ENCODE results near the gene SARNP. TPM values are rescaled to one million over a fixed set of nuclear protein-coding genes. Genes with fewer than 3 reads are reported as not detected.
"Not testable (repeated sequence)": the region's sequence is repeated elsewhere in the genome, so short reads cannot be mapped to it uniquely, and the experiment has no call there.

The SARNP gene
- total RNA-seq, 2 donors from 2014 or later, result 61.4 to 70.8 TPM

GRCh38 chr12:55843431-55843830 lies 25.9 kb upstream of the SARNP start:
- H3K4me3 ChIP-seq, result no peak overlapping the region

DNA sequence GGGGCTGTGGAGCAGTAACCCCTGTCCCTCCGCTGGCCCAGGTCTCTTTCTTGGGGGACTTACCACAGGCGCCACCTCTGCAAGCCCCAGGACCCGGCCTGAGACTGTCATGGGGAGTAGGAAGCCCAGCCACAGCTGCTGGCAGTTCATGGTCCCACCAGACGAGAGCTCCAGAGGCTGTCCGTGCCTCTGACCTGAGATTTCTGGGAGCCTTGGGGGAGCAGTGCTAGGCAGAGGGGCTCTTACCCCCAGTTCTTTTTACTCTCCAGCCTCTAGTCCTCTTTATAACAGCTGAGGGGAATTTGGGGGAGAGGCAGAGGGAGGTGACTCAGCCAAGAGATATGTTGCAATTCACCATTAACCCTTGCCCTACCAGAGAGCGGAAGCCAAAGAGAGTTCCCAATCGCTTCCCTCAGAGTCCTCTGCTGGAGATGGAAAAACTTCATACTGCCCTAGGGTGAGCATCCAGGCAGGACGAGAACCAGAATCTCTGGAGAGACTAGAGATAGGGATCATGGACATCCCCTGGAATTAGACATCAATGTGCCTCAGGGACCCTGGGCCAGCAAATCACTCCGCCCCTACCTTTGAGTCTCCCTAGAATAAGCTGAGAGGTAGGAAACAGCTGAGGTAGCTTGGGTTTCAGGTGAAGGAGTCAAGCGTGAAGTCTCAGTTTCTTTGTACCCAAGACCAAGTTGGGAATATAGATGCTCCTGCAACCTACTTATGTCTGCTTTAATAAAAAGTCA lies 25.3 kb upstream of the SARNP start, which contains the start of gene MMP19:
Gene MMP19 (minus strand): TSS at position 256 of the 749 bp plus-strand sequence. CDS start 106 bp downstream, at position 150.
- Histone ChIP-seq H3K9me3 (no peaks in the 10 kb centered on the region), H3K4me1 (peaks cover 0 to 21% of the 10 kb centered on the region in 2 donors), H3K27me3 (no peaks in the 10 kb centered on the region), H3K27ac (peak within 1 kb of the TSS; percentile 43 to 51), H3K4me3 (peak within 1 kb of the TSS; percentile 41 to 48), H3K36me3 (no peaks in the 10 kb centered on the region)
- no peak for DNase-seq (ENCODE audit: low spot score)
- TF ChIP-seq, protein P1, sequence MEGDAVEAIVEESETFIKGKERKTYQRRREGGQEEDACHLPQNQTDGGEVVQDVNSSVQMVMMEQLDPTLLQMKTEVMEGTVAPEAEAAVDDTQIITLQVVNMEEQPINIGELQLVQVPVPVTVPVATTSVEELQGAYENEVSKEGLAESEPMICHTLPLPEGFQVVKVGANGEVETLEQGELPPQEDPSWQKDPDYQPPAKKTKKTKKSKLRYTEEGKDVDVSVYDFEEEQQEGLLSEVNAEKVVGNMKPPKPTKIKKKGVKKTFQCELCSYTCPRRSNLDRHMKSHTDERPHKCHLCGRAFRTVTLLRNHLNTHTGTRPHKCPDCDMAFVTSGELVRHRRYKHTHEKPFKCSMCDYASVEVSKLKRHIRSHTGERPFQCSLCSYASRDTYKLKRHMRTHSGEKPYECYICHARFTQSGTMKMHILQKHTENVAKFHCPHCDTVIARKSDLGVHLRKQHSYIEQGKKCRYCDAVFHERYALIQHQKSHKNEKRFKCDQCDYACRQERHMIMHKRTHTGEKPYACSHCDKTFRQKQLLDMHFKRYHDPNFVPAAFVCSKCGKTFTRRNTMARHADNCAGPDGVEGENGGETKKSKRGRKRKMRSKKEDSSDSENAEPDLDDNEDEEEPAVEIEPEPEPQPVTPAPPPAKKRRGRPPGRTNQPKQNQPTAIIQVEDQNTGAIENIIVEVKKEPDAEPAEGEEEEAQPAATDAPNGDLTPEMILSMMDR (IDR thresholded peaks at IDR 0.05), result no peak

More at GRCh38 chr12:55843431-55843830, 25.9 kb upstream of the SARNP start:
- TF ChIP-seq, protein P1 (IDR thresholded peaks at IDR 0.05), result no peak
- Histone ChIP-seq H3K9me3 (no peaks in the 10 kb centered on the region), H3K27me3 (no peaks in the 10 kb centered on the region), H3K4me1 (peaks cover 0 to 23% of the 10 kb centered on the region in 2 donors), H3K36me3 (no peaks in the 10 kb centered on the region), H3K27ac (no peak overlapping the region)
- DNase-seq (ENCODE audit: low spot score), result no peak

DNA sequence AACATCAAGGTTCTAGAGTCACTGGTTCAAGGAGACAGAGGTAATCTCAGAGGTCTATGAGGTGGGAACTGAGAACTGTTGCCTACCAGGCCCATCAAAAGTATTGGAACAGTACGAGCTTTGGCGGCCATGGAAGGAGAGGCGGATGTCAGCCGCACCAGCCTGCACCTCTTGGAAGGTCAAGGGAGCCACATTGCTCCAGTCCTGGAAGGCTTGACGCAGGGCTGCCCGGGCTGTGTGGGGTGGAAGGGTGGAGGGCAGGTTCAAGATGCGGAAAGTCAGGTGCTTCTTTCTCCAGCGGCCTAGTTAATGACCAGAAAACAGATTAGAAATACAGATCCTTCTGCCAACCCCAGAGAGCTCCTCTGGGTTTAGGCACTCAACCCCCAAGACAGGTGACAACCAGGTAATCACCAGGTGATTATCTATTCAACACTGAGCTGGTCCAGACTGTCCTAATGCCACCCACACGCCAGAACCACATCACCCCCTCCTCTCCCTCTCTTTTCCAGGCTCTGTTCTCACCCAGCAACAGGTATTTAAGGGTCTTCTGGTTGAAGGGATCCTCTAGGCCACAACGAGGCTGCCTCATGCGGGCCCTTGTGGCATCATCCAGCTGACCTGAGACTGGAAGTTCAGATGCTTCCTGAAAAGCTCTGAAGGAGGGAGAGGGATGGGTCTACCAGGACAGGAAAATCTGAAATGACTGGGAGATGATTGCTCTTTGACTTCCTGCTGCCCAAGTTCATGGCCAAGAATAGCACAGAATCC lies 23.2 kb upstream of the SARNP start:
- TF ChIP-seq, protein P1 (IDR thresholded peaks at IDR 0.05), result no peak
- H3K27ac ChIP-seq, result no peak overlapping the region
- no peak for DNase-seq (ENCODE audit: low spot score)
- no peaks in the 10 kb centered on the region for H3K9me3 ChIP-seq
- H3K36me3 ChIP-seq, result no peaks in the 10 kb centered on the region
- H3K27me3 ChIP-seq, result no peaks in the 10 kb centered on the region
- H3K4me1 ChIP-seq, result peaks cover 0 to 3% of the 10 kb centered on the region in 2 donors
- no peak overlapping the region for H3K4me3 ChIP-seq

DNA sequence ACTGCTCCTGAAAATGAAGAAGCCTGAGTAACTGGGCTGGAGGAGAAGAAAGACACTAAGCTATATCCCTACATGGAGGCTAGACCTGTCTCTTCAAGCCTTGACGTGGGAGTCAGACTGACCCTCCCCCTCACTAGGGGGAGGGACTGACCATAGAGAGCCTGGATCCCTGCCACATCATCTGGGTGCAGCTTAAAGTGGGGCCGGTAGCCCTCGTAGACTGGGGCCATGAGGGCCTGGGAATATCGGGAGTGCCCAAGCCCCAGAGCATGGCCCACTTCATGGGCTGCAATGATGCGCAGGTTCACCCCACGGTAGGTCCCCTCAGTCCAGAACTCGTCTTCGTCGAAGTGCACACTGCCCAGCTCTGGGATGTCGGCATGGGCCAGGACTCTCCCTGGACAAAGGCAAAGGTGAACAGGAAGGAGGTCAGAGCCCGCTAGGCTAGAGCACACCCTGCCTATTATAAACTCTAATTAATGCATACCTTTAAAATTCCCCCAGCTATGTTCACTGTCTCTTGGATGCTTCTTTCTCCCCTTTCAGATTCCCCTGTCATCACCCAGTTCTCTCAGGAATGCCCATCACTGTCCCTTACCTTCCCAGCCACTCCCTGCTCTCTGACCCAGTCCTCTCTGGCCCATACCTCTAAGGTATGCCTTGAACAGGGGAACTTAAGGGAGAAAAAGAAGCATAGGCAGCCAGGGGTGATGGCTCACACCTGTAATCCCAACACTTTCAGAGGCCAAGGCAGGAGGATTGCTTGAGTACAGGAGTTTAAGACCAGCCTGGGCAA lies 22.0 kb upstream of the SARNP start:
- H3K9me3 ChIP-seq, result no peaks in the 10 kb centered on the region
- no peaks in the 10 kb centered on the region for H3K27me3 ChIP-seq
- H3K4me3 ChIP-seq, result no peak overlapping the region
- H3K36me3 ChIP-seq, result no peaks in the 10 kb centered on the region
- no peaks in the 10 kb centered on the region for H3K4me1 ChIP-seq
- TF ChIP-seq, protein P1 (IDR thresholded peaks at IDR 0.05), result no peak
- DNase-seq (ENCODE audit: low spot score), result no peak
- no peak overlapping the region for H3K27ac ChIP-seq

DNA sequence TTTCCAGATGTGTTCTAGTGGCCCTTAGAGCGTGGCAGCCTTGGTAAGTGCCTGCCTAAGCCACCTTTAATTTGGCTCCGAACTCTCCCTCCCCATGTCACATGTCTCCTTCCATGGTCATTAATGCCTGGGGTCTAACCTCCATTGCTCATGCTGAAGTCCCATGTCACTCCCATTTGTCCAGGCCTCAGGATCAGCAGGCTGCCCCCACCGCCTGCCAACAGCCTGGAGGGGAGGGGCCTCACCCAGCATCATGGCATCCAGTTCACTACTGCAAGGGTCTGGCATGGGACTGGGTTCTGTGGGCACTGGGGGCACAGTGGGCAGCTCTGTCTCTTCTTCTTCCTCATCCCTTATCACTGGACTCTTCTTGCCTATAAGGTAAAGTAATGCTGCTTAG lies 20.8 kb upstream of the SARNP start:
- Histone ChIP-seq H3K4me1 (no peaks in the 10 kb centered on the region), H3K4me3 (no peak overlapping the region), H3K27ac (no peak overlapping the region), H3K36me3 (no peaks in the 10 kb centered on the region), H3K27me3 (no peaks in the 10 kb centered on the region), H3K9me3 (no peaks in the 10 kb centered on the region)
- no peak for DNase-seq (ENCODE audit: low spot score)
- TF ChIP-seq, protein P1 (IDR thresholded peaks at IDR 0.05), result no peak

GRCh38 chr12:55834400-55834799 lies 16.9 kb upstream of the SARNP start:
- not testable (repeated sequence) for H3K27me3 ChIP-seq; H3K4me3 ChIP-seq; DNase-seq (ENCODE audit: low spot score); H3K36me3 ChIP-seq; H3K9me3 ChIP-seq; H3K27ac ChIP-seq
- H3K4me1 ChIP-seq, result peaks cover 0 to 24% of the 10 kb centered on the region in 2 donors

All from right atrium auricular region (tissue), 2 donors.